GM10248 (cell line): ENCODE results near the gene LYSMD1.
"Not testable (repeated sequence)": the region's sequence is repeated elsewhere in the genome, so short reads cannot be mapped to it uniquely, and the experiment has no call there.

ENCODE experiments used
- CTCF ChIA-PET: fragments of 300-600 bp; sonication (Branson Sonifier 250); formaldehyde crosslinking; extraction: SDS; loops from one replicate; lab custom pipeline; 2021; ENCODE audit warnings: antibody characterized with exemption; lab: Yijun Ruan, JAX
- POLR2A ChIA-PET: fragments of 350-650 bp; sonication (Branson Sonifier 250); formaldehyde crosslinking; extraction: SDS; loops from one replicate; lab custom pipeline; 2020; ENCODE audit warnings: antibody characterized with exemption; lab: Yijun Ruan, JAX
- DNase-seq: peaks from one replicate; pipeline ENCODE4 v3.0.0; 2012; ENCODE audit errors: extremely low spot score
- TF ChIP-seq, protein P1 (sequence below): IDR thresholded peaks from 2 replicates; pipeline ENCODE4 v1.5.1; 2012; ENCODE audit warnings: mild to moderate bottlenecking, low read depth; ENCODE audit errors: extremely low read depth, missing control alignments, control extremely low read depth

LYSMD1 gene

DNA sequence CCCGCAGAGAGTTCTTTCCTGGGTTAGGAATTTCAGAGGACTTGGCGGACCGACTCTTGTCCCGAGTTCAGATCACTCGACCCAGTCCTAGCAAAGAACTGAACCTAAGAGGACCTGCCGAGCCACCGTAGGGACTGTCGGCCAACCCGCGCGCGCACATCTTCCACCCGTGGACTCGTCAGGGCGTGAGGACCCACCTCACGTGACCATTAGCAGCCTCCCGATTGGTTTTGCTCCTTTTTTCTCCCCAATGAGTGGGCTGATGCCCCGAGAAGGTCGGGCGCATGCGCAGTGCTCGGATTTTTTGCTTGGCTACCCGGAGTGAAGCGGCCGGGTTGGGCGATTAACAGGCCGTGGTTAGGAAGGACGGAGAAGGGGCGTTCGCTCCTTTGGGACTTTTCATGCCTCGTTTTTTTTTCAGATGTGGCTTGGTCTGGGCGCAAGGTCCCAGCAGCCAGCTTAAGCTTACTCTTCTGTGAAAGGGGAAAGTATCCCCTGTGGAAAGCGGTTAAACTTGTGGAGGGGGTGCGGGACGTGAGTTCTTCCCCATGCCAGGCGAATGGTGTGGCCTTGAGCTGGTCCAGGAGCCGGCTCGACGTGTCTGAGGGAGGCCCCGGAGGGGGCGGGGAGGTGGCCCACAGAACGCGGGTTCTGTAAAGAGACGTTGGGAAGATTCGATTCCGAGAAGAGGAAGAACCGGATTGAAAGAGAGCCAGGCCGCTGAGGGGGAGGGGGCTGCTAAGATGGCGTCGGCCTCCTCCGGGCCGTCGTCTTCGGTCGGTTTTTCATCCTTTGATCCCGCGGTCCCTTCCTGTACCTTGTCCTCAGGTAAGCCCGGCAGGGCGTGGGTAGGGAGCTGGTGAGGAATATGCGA is 32.8 kb upstream of the LYSMD1 start, which contains the start of gene PIP5K1A:
Gene PIP5K1A, plus strand, starts transcription at position 299 of the 874 bp plus-strand sequence. Its CDS starts 445 bp downstream, at position 744.
- DNase-seq = peak; percentile 99
- CTCF ChIA-PET = interaction anchor here (1.0 kb wide), 1 partner anchor 54 kb away, joined by 4 read pairs; no protein-coding TSS in a partner anchor
- TF ChIP-seq, protein P1, sequence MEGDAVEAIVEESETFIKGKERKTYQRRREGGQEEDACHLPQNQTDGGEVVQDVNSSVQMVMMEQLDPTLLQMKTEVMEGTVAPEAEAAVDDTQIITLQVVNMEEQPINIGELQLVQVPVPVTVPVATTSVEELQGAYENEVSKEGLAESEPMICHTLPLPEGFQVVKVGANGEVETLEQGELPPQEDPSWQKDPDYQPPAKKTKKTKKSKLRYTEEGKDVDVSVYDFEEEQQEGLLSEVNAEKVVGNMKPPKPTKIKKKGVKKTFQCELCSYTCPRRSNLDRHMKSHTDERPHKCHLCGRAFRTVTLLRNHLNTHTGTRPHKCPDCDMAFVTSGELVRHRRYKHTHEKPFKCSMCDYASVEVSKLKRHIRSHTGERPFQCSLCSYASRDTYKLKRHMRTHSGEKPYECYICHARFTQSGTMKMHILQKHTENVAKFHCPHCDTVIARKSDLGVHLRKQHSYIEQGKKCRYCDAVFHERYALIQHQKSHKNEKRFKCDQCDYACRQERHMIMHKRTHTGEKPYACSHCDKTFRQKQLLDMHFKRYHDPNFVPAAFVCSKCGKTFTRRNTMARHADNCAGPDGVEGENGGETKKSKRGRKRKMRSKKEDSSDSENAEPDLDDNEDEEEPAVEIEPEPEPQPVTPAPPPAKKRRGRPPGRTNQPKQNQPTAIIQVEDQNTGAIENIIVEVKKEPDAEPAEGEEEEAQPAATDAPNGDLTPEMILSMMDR = no peak
- POLR2A ChIA-PET = interaction anchor here (1.4 kb wide), 1 partner anchor 9 kb away, joined by 8 read pairs; the partner anchor contains the start of gene VPS72

DNA sequence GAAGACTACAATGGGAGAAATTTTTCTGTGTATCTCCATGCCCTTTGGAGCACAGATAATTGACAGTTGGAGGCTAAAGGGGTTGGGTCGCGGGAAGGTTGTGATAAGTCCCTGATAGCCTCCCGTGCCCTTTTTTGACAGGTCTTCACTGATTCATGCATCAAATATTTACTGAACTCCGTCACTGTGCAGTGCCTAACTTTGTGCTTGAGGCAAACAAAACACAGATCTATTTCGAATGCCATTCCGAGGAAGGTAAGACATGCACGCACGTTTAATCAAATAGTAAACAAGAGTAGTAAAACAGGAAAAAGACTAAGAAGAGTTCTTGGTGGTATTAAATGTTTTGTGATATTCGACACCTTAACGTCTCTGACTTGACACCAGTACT is 32.2 kb upstream of the LYSMD1 start:
- CTCF ChIA-PET = interaction anchor here (1.6 kb wide), 1 partner anchor 54 kb away, joined by 11 read pairs; no protein-coding TSS in a partner anchor
- no peak for DNase-seq
- TF ChIP-seq, protein P1 = no peak
- POLR2A ChIA-PET = no interaction called here

DNA sequence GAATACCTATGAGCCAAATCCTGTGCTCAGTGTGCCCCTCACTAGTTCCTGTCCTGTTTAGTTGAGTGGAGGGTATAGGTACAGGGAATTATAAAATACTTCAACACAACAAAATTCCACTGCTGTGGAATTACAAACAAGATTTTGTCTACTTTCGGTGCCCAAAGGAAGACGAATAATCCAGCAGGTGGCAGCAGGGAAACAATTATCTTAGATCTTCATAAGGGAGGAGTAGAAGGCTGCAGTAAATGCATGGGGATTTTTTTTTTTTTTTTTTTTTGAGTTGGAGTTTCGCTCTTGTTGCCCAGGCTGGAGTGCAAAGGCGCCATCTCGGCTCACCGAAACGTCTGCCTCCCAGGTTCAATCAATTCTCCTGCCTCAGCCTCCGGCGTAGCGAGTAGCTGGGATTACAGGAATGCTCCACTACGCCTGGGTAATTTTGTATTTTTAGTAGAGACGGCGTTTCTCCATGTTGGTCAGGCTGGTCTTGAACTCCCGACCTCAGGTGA is 30.6 kb upstream of the LYSMD1 start:
- CTCF ChIA-PET = interaction anchor here (0.9 to 1.6 kb wide), 4 partner anchors 12 to 58 kb away, joined by 3 to 11 read pairs (median 4); partner anchors contain the start of gene PSMD4
- peak; percentile 56 for DNase-seq
- POLR2A ChIA-PET = no interaction called here

DNA sequence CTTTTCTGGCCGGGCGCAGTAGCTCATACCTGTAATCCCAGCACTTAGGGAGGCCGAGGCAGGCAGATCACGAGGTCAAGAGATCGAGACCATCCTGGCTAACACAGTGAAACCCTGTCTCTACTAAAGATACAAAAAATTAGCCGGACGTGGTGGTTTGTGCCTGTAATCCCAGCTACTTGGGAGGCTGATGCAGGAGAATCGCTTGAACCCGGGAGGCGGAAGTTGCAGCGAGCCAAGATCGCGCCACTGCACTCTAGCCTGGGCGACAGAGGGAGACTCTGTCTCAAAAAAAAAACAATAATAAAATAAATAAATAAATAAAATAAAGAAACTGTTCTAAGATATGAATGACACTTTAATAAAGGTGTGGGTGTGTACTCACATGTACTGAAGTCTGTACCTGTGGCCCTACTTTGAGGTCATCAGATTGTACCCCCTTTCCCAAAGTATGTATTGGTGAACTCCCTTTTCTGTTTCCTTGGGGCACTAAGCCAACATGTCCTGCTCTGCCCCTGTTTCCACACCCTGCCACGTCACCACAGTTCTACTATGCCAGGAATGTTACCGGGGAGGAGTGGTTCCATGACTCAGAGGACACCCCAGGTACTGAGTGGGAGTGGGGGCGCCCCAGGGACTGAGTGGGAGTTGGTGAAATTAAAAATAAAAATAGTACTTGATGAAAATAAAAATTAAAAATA is 29.3 kb upstream of the LYSMD1 start:
- CTCF ChIA-PET = interaction anchor here (0.7 to 1.2 kb wide), 6 partner anchors 13 to 88 kb away, joined by 3 to 5 read pairs (median 4); partner anchors contain the start of genes PSMD4 and TMOD4
- DNase-seq, POLR2A ChIA-PET: not testable (repeated sequence)

More for the DNA sequence above, 30.6 kb upstream of the LYSMD1 start:
- TF ChIP-seq, protein P1 = peak; percentile 56

DNA sequence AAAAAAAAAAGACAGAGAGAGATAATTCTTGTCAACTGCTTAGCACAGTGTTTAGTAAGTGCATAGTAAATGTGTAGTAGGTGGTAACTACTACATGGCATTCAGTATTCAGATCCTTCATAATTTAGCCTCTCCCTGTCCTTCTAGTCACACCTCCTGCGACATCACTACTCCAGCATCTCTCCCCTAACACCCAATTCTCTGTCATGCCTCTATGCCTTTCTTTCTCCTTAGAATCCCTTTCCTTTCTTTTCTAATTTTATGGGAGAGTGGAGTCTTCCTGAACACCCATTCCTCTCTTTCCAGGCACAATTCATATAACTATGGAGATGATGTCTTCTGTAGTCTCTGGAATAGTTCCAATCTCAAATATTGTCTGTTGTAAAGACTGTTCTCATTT is 28.2 kb upstream of the LYSMD1 start:
- ChIA-PET CTCF (no interaction called here), POLR2A (no interaction called here)
- no peak for DNase-seq
- TF ChIP-seq, protein P1 = no peak

DNA sequence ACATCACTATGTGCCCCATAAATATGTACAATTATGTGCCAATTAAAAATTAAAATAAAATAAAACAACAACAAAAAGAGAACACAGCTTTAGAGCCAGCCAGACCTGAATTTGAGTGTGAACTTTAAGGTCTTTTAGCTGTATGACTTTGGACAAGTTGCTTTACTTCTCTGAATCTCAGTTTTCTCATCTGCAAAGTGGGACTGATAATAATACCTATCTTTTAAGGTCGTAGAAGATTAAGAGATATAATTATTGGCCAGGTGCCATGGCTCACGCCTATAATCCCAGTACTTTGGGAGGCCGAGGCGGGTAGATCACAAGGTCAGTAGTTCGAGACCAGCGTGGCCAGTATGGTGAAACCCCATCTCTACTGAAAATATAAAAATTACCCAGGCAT is 27.6 kb upstream of the LYSMD1 start:
- TF ChIP-seq, protein P1 = no peak
- ChIA-PET CTCF (interaction anchor here (0.9 to 2.1 kb wide), 4 partner anchors 8 to 59 kb away, joined by 3 to 7 read pairs (median 4); partner anchors contain the start of gene TNFAIP8L2), POLR2A (no interaction called here)
- no peak for DNase-seq
